Mesenchymal stem cell (in vitro differentiated cells and primary cell): ENCODE data around the gene ULK4.

Experiments
- DNase-seq: peaks from one replicate; pipeline ENCODE4 v3.0.0-alpha.2; 2013
- H2AFZ ChIP-seq: one replicate; pipeline ENCODE4 v1.6.1; 2013; ENCODE audit warnings: low read depth, mild to moderate bottlenecking, control low read depth, inconsistent platforms, low read length, moderate library complexity
- H2AK5ac ChIP-seq: 2 replicates; pipeline ENCODE4 v1.6.1; 2013; ENCODE audit warnings: low read length, moderate library complexity, mild to moderate bottlenecking, inconsistent platforms; ENCODE audit not compliant: severe bottlenecking
- H2BK120ac ChIP-seq: one replicate; pipeline ENCODE4 v1.6.1; 2013; ENCODE audit warnings: low read depth, mild to moderate bottlenecking, inconsistent platforms, low read length, moderate library complexity
- H2BK12ac ChIP-seq, 2 experiments: one replicate each; pipeline ENCODE4 v1.6.1; 2013; ENCODE audit warnings: inconsistent platforms in 2 of 2, low read length in 2 of 2, mild to moderate bottlenecking in 2 of 2, moderate library complexity in 2 of 2, control low read depth in 1 of 2
- H2BK15ac ChIP-seq: one replicate; pipeline ENCODE4 v1.6.1; 2013; ENCODE audit warnings: mild to moderate bottlenecking, low read depth, inconsistent platforms; ENCODE audit not compliant: poor library complexity, severe bottlenecking
- H2BK5ac ChIP-seq: 2 replicates; pipeline ENCODE4 v1.6.1; 2013; ENCODE audit warnings: low read depth, mild to moderate bottlenecking, low read length, control low read depth, inconsistent platforms; ENCODE audit not compliant: poor library complexity, severe bottlenecking
- H3K14ac ChIP-seq, 2 experiments: one replicate each; pipeline ENCODE4 v1.6.1; 2013; ENCODE audit warnings: inconsistent platforms in 2 of 2, low read length in 2 of 2, control low read depth in 1 of 2, mild to moderate bottlenecking in 1 of 2, moderate library complexity in 1 of 2
- H3K18ac ChIP-seq, 2 experiments: one replicate each; pipeline ENCODE4 v1.6.1; 2013; ENCODE audit warnings: inconsistent platforms in 2 of 2, low read length in 2 of 2, control low read depth in 1 of 2, low read depth in 1 of 2, mild to moderate bottlenecking in 1 of 2
- H3K23ac ChIP-seq, 2 experiments: one replicate each; pipeline ENCODE4 v1.6.1; 2013; ENCODE audit warnings: inconsistent platforms in 2 of 2, low read length in 2 of 2, mild to moderate bottlenecking in 2 of 2, moderate library complexity in 2 of 2, control low read depth in 1 of 2
- H3K27ac ChIP-seq: 2 replicates; pipeline ENCODE4 v1.5.1; 2013; ENCODE audit warnings: mild to moderate bottlenecking, moderate library complexity, low read length, control low read depth, inconsistent platforms; ENCODE audit not compliant: poor library complexity, severe bottlenecking
- H3K27me3 ChIP-seq, 2 experiments: 2 replicates each; pipeline versions ENCODE4 v1.6.1 to v1.7.0; 2013; ENCODE audit warnings: low read length in 2 of 2, mild to moderate bottlenecking in 2 of 2, moderate library complexity in 2 of 2, control low read depth in 1 of 2, inconsistent platforms in 1 of 2; ENCODE audit not compliant: control insufficient read depth in 1 of 2, insufficient read depth in 1 of 2
- H3K36me3 ChIP-seq, 2 experiments: 2 replicates each; pipeline versions ENCODE4 v1.6.1 to v1.7.0; 2013; ENCODE audit warnings: low read length in 2 of 2, control low read depth in 1 of 2, inconsistent platforms in 1 of 2, low read depth in 1 of 2, mild to moderate bottlenecking in 1 of 2; ENCODE audit not compliant: insufficient read depth in 2 of 2, control insufficient read depth in 1 of 2
- H3K4ac ChIP-seq, 2 experiments: one replicate each; pipeline ENCODE4 v1.6.1; 2013; ENCODE audit warnings: inconsistent platforms in 2 of 2, low read length in 2 of 2, mild to moderate bottlenecking in 2 of 2, moderate library complexity in 2 of 2, control low read depth in 1 of 2, low read depth in 1 of 2
- H3K4me1 ChIP-seq: 2 replicates; pipeline ENCODE4 v1.6.1; 2013; ENCODE audit warnings: low read depth, low read length, control low read depth; ENCODE audit not compliant: control insufficient read depth, insufficient read depth
- H3K4me2 ChIP-seq: 2 replicates; pipeline ENCODE4 v1.6.1; 2013; ENCODE audit warnings: low read length, mild to moderate bottlenecking, inconsistent platforms; ENCODE audit not compliant: poor library complexity, severe bottlenecking
- H3K4me3 ChIP-seq, 2 experiments: 2 replicates each; pipeline versions ENCODE4 v1.5.1 to v1.7.0; 2013; ENCODE audit warnings: low read length in 2 of 2, mild to moderate bottlenecking in 2 of 2, control low read depth in 1 of 2, low read depth in 1 of 2; ENCODE audit not compliant: insufficient read depth in 1 of 2
- H3K79me1 ChIP-seq: replicated peaks from 2 replicates; pipeline ENCODE4 v1.6.1; 2013; ENCODE audit warnings: mild to moderate bottlenecking, control low read depth, low read length, inconsistent platforms; ENCODE audit not compliant: poor library complexity, severe bottlenecking
- H3K9ac ChIP-seq: 2 replicates; pipeline ENCODE4 v1.7.0; 2013; ENCODE audit warnings: mild to moderate bottlenecking, low read length, moderate library complexity
- H3K9me3 ChIP-seq: 2 replicates; pipeline ENCODE4 v1.7.0; 2013; ENCODE audit warnings: mild to moderate bottlenecking, low read length; ENCODE audit not compliant: control insufficient read depth
- H4K8ac ChIP-seq: one replicate; pipeline ENCODE4 v1.6.1; 2013; ENCODE audit warnings: inconsistent platforms, mild to moderate bottlenecking, low read length, moderate library complexity
- H4K91ac ChIP-seq: one replicate; pipeline ENCODE4 v1.6.1; 2013; ENCODE audit warnings: mild to moderate bottlenecking, low read length, inconsistent platforms
- WGBS: methylation state at CpG from one replicate; pipeline ENCODE4 v1.1.7; 2013; ENCODE audit warnings: mixed read lengths; 5-methylcytosine and 5-hydroxymethylcytosine counted together

Gene ULK4

DNA sequence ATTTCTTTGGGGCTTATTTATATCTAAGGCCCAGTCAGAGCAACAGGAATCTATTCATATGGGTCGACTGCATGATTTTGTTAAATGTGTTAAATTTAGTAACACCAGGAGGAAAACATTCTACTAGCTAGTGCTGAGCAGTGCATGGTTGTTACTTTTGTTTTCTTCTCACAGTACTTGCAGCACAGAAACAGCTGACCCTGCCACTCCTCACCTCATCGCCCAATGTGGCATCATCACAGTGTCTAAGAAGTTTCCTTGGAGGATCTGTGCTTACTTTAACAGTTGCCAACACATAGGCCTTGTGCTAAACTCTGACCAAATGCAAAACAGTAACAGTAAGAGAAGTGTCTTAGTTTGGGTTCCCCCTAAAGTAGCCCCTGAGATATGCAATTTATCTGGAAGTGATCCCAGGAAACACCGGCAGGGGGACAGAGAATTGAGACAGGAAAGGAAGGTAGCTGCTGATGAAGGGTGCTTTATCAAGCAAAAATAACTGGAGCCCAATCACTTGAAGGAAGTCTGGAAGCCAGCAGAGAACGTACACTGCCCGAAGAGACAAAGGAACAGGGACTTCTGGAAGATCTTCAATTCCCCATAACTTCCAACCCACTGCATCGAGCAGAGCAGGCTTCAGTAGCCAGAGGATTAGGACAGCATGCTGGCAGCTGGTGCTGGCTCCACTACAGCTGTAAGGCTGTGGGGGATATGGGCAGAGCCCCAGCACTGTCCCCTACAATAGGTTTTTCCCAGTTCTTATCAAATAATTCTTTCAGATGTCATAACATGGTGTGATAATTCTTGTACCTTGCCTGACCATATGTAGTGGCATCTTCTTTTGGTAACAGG, 36.0 kb upstream of the ULK4 start:
- Histone ChIP-seq H3K18ac (peak overlapping the region in 1 of 2 experiments; percentile 24), H4K8ac (peak overlapping the region; percentile 64), H3K27ac (no peak overlapping the region), H3K23ac (no peak overlapping the region), H2BK15ac (no peak overlapping the region), H3K36me3 (no peaks in the 10 kb centered on the region), H3K79me1 (no peaks in the 10 kb centered on the region), H2BK12ac (no peak overlapping the region), H3K4ac (no peak overlapping the region), H3K4me1 (no peaks in the 10 kb centered on the region), H2BK120ac (no peak overlapping the region), H3K14ac (no peak overlapping the region), H3K4me2 (no peak overlapping the region), H3K4me3 (no peak overlapping the region), H3K27me3 (no peaks in the 10 kb centered on the region), H4K91ac (no peak overlapping the region), H2BK5ac (no peak overlapping the region), H2AK5ac (no peak overlapping the region), H3K9ac (no peak overlapping the region), H3K9me3 (no peaks in the 10 kb centered on the region), H2AFZ (no peak overlapping the region)
- 84% methylated on average over 5 of the region's 6 CpGs for WGBS
- DNase-seq, result no peak

- no peaks in the 10 kb centered on the region for H3K4me1 ChIP-seq
- no peak overlapping the region for H2BK120ac ChIP-seq
- no peak overlapping the region for H4K91ac ChIP-seq
- H2BK15ac ChIP-seq, result no peak overlapping the region
- H3K27ac ChIP-seq, result no peak overlapping the region
- H2BK5ac ChIP-seq, result no peak overlapping the region
- no peaks in the 10 kb centered on the region for H3K27me3 ChIP-seq
- no peak overlapping the region for H3K4me3 ChIP-seq
- H3K9me3 ChIP-seq, result no peaks in the 10 kb centered on the region
- no peak overlapping the region for H2AFZ ChIP-seq
- H3K18ac ChIP-seq, result no peak overlapping the region
- no peak overlapping the region for H2BK12ac ChIP-seq
- no peak overlapping the region for H4K8ac ChIP-seq
- no peaks in the 10 kb centered on the region for H3K79me1 ChIP-seq
- no peak overlapping the region for H3K23ac ChIP-seq
- 80% methylated on average over 2 of the region's 3 CpGs for WGBS
- no peak overlapping the region for H3K14ac ChIP-seq
- H3K36me3 ChIP-seq, result no peaks in the 10 kb centered on the region
- H3K4ac ChIP-seq, result no peak overlapping the region
- no peak overlapping the region for H3K9ac ChIP-seq
- no peak overlapping the region for H2AK5ac ChIP-seq
- no peak for DNase-seq
- H3K4me2 ChIP-seq, result no peak overlapping the region
Observed at GRCh38 chr3:41991437-41991836, 29.5 kb upstream of the ULK4 start.

DNA sequence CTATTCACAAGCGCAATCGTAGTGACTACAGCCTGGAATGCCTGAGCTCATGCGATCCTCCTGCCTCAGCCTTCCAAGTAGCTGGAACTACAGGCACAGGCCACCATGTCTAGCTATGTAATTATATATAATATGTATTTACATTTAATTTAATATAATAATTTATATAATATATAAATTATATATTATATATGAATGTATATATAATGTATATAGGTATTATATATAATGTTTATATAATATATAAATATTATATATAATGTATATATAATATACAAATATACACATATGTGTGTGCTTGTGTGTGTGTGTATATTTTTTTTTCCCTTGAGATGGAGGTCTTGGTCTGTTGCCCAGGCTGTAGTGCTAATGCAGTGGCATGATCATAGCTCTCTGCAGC, 27.6 kb upstream of the ULK4 start:
- no peaks in the 10 kb centered on the region for H3K9me3 ChIP-seq
- no peaks in the 10 kb centered on the region for H3K79me1 ChIP-seq
- no peak overlapping the region for H3K9ac ChIP-seq
- no peak overlapping the region for H2BK120ac ChIP-seq
- H3K4me3 ChIP-seq, result no peak overlapping the region
- H3K4me2 ChIP-seq, result no peak overlapping the region
- no peak overlapping the region for H3K4ac ChIP-seq
- no peaks in the 10 kb centered on the region for H3K36me3 ChIP-seq
- no peak overlapping the region for H3K23ac ChIP-seq
- no peaks in the 10 kb centered on the region for H3K4me1 ChIP-seq
- H4K91ac ChIP-seq, result no peak overlapping the region
- H3K18ac ChIP-seq, result no peak overlapping the region
- no peak overlapping the region for H2AK5ac ChIP-seq
- H2BK15ac ChIP-seq, result no peak overlapping the region
- H2BK5ac ChIP-seq, result no peak overlapping the region
- WGBS, result 100% methylated on average over 3 of the region's 3 CpGs
- no peak overlapping the region for H2BK12ac ChIP-seq
- no peak overlapping the region for H3K27ac ChIP-seq
- no peak overlapping the region for H3K14ac ChIP-seq
- DNase-seq, result no peak
- H2AFZ ChIP-seq, result no peak overlapping the region
- H4K8ac ChIP-seq, result no peak overlapping the region
- no peaks in the 10 kb centered on the region for H3K27me3 ChIP-seq

- H3K79me1 ChIP-seq, result no peaks in the 10 kb centered on the region
- no peak overlapping the region for H2AK5ac ChIP-seq
- no peak overlapping the region for H3K23ac ChIP-seq
- H3K18ac ChIP-seq, result no peak overlapping the region
- H3K9ac ChIP-seq, result no peak overlapping the region
- no peak overlapping the region for H2BK15ac ChIP-seq
- no peak overlapping the region for H3K14ac ChIP-seq
- H2BK12ac ChIP-seq, result no peak overlapping the region
- no peaks in the 10 kb centered on the region for H3K27me3 ChIP-seq
- no peak overlapping the region for H3K4ac ChIP-seq
- no peaks in the 10 kb centered on the region for H3K9me3 ChIP-seq
- no peak overlapping the region for H4K8ac ChIP-seq
- H3K4me2 ChIP-seq, result no peak overlapping the region
- no peak overlapping the region for H3K27ac ChIP-seq
- no peak overlapping the region for H4K91ac ChIP-seq
- no peak overlapping the region for H3K4me3 ChIP-seq
- H3K36me3 ChIP-seq, result no peaks in the 10 kb centered on the region
- no peak overlapping the region for H2BK5ac ChIP-seq
- WGBS, result 89% methylated on average over 5 of the region's 5 CpGs
- no peaks in the 10 kb centered on the region for H3K4me1 ChIP-seq
- H2AFZ ChIP-seq, result no peak overlapping the region
- no peak for DNase-seq
- no peak overlapping the region for H2BK120ac ChIP-seq
Observed at GRCh38 chr3:41987627-41988026, 25.7 kb upstream of the ULK4 start.
